Stimulated activated naive B cell treated with anti-CD40 and anti-IgM and Interleukin-4, amounts not matched to agents 10 μg/mL and 1 μg/mL and 100 μg/mL, for 72 hours (primary cell): ENCODE measurements around the gene TRANK1.

Source experiments
- ATAC-seq, 2 donors: fragments of 150-1000 bp; cut with Tn5 transposase; replicated peaks; 2 replicates each; pipeline ENCODE4 v1.10.0; 2021; ENCODE audit warnings: moderate library complexity in 1 of 2
- DNase-seq: peaks from one replicate; pipeline ENCODE4 v3.0.0; 2021
- H3K27ac Mint-ChIP-seq: one replicate; pipeline ENCODE4 v1.8.0; 2022; ENCODE audit warnings: mild to moderate bottlenecking, mixed read lengths
- H3K27me3 Mint-ChIP-seq, 2 donors: one replicate each; pipeline ENCODE4 v1.8.0; 2022; ENCODE audit warnings: mixed read lengths in 2 of 2
- H3K36me3 Mint-ChIP-seq, 2 donors: one replicate each; pipeline ENCODE4 v1.8.0; 2022; ENCODE audit warnings: mixed read lengths in 2 of 2, mild to moderate bottlenecking in 1 of 2
- H3K4me1 Mint-ChIP-seq, 2 donors: one replicate each; pipeline ENCODE4 v1.8.0; 2022; ENCODE audit warnings: mixed read lengths in 2 of 2, mild to moderate bottlenecking in 1 of 2
- H3K4me3 Mint-ChIP-seq, 2 donors: one replicate each; pipeline ENCODE4 v1.8.0; 2022; ENCODE audit warnings: mild to moderate bottlenecking in 2 of 2, mixed read lengths in 2 of 2, moderate library complexity in 1 of 2
- H3K9me3 Mint-ChIP-seq, 2 donors: one replicate each; pipeline ENCODE4 v1.8.0; 2022; ENCODE audit warnings: mixed read lengths in 2 of 2, mild to moderate bottlenecking in 1 of 2

The TRANK1 gene

DNA sequence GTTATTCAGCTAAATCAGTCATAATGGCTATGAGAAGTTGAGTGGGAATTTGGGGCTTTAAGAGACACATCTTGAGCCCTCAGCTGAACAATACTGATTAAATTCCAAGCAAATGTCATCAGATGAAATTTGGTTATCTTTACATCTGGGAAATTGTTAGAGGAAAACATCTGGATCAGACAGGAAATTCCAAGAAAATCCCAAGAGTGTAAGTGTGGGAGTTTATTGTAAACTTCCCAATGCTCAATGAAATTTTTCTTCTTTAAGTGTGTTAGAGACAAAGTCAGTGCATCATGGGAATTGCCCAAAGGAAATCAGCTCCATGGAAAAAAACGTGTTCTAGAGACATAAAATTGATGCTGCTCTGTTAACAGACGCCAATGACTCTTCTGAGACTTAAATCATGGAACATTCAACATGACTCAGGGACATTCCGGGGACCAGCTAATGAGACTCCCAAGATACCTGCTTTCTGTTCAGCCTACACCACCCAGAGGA lies 160.7 kb downstream of the TRANK1 start:
- no peak for ATAC-seq
- H3K4me1 Mint-ChIP-seq = no peaks in the 10 kb centered on the region
- no peak for DNase-seq
- no peaks in the 10 kb centered on the region for H3K36me3 Mint-ChIP-seq
- no peaks in the 10 kb centered on the region for H3K9me3 Mint-ChIP-seq
- H3K4me3 Mint-ChIP-seq = no peak overlapping the region
- H3K27ac Mint-ChIP-seq = no peak overlapping the region
- peaks cover 0 to 7% of the 10 kb centered on the region in 2 donors for H3K27me3 Mint-ChIP-seq

GRCh38 chr3:36777424-36778218 lies 167.2 kb downstream of the TRANK1 start:
- Mint-ChIP-seq H3K27me3 (peaks cover 0 to 4% of the 10 kb centered on the region in 2 donors), H3K4me3 (no peak overlapping the region), H3K27ac (no peak overlapping the region), H3K9me3 (no peaks in the 10 kb centered on the region), H3K36me3 (no peaks in the 10 kb centered on the region), H3K4me1 (no peaks in the 10 kb centered on the region)
- DNase-seq = no peak
- ATAC-seq = no peak
